WTC11 (cell line): Measurements from ENCODE around the gene CDK6. TPM values are rescaled to one million over a fixed set of nuclear protein-coding genes. Genes with fewer than 3 reads are reported as not detected.

Experiments used
- ATAC-seq: fragments of 200-7000 bp; cut with Tn5 transposase; 2 replicates; pipeline ENCODE4 v1.10.0; 2021; ENCODE audit warnings: mild to moderate bottlenecking, moderate library complexity
- CTCF ChIA-PET: fragments of 300-600 bp; sonication (Branson Sonifier 250); formaldehyde crosslinking; loops from one replicate; lab custom pipeline; 2021; ENCODE audit warnings: antibody characterized with exemption; lab: Charles Lee
- POLR2A ChIA-PET: fragments of 350-600 bp; sonication (Branson Sonifier 250); formaldehyde crosslinking; loops from one replicate; lab custom pipeline; 2021; ENCODE audit warnings: antibody characterized with exemption; lab: Charles Lee
- DNase-seq: peaks from one replicate; pipeline ENCODE4 v3.0.0; 2021; ENCODE audit warnings: low spot score
- H3K27ac Mint-ChIP-seq: 2 replicates; pipeline ENCODE4 v1.8.0; 2021; ENCODE audit warnings: mixed read lengths
- H3K27me3 Mint-ChIP-seq: 2 replicates; pipeline ENCODE4 v1.8.0; 2021; ENCODE audit warnings: low read depth, mild to moderate bottlenecking, moderate library complexity, mixed read lengths
- H3K36me3 Mint-ChIP-seq: 2 replicates; pipeline ENCODE4 v1.8.0; 2021; ENCODE audit warnings: mixed read lengths
- H3K4me1 Mint-ChIP-seq: 2 replicates; pipeline ENCODE4 v1.8.0; 2022; ENCODE audit warnings: mixed read lengths
- H3K4me3 Mint-ChIP-seq: 2 replicates; pipeline ENCODE4 v1.8.0; 2021; ENCODE audit warnings: mild to moderate bottlenecking, moderate library complexity, mixed read lengths
- H3K9me3 Mint-ChIP-seq: 2 replicates; pipeline ENCODE4 v1.8.0; 2021; ENCODE audit warnings: mixed read lengths
- CBFB ChIP-seq: sonication (generic); formaldehyde crosslinking; IDR thresholded peaks from 2 replicates; pipeline ENCODE4 v1.8.1; 2022; ENCODE audit warnings: mild to moderate bottlenecking, low read depth, missing genetic modification reagents
- CDX4 ChIP-seq: fragments of 250-450 bp; sonication (Bioruptor Pico); IDR thresholded peaks from 2 replicates; pipeline ENCODE4 v1.9.0; 2021; ENCODE audit warnings: moderate library complexity, mild to moderate bottlenecking, inconsistent platforms, borderline replicate concordance
- CREB1 ChIP-seq: sonication (generic); formaldehyde crosslinking; IDR thresholded peaks from 2 replicates; pipeline ENCODE4 v1.8.0; 2023; ENCODE audit warnings: mild to moderate bottlenecking, missing genetic modification reagents
- CREM ChIP-seq: sonication (generic); formaldehyde crosslinking; IDR thresholded peaks from 2 replicates; pipeline ENCODE4 v1.8.1; 2022; ENCODE audit warnings: mild to moderate bottlenecking, missing genetic modification reagents, moderate library complexity
- E2F5 ChIP-seq: sonication (generic); formaldehyde crosslinking; IDR thresholded peaks from 2 replicates; pipeline ENCODE4 v1.8.1; 2022; ENCODE audit warnings: mild to moderate bottlenecking, moderate library complexity, missing genetic modification reagents
- ELF4 ChIP-seq: sonication (generic); formaldehyde crosslinking; IDR thresholded peaks from 2 replicates; pipeline ENCODE4 v1.8.1; 2022; ENCODE audit warnings: low read depth, mild to moderate bottlenecking, moderate library complexity, missing genetic modification reagents
- EMX1 ChIP-seq: fragments of 250-450 bp; sonication (Bioruptor Pico); IDR thresholded peaks from 2 replicates; pipeline ENCODE4 v1.8.0; 2021; ENCODE audit warnings: mild to moderate bottlenecking
- ESRRA ChIP-seq: sonication (generic); formaldehyde crosslinking; IDR thresholded peaks from 2 replicates; pipeline ENCODE4 v1.8.1; 2022; ENCODE audit warnings: mild to moderate bottlenecking, missing genetic modification reagents, borderline replicate concordance
- FOXJ3 ChIP-seq: sonication (generic); formaldehyde crosslinking; IDR thresholded peaks from 2 replicates; pipeline ENCODE4 v1.9.0; 2021; ENCODE audit warnings: missing genetic modification reagents, mild to moderate bottlenecking, borderline replicate concordance
- GRHL2 ChIP-seq: fragments of 250-450 bp; sonication (Bioruptor Pico); IDR thresholded peaks from 2 replicates; pipeline ENCODE4 v1.8.0; 2022; ENCODE audit warnings: mild to moderate bottlenecking, moderate library complexity; ENCODE audit not compliant: insufficient replicate concordance, severe bottlenecking
- HMGXB4 ChIP-seq: sonication (generic); formaldehyde crosslinking; IDR thresholded peaks from 2 replicates; pipeline ENCODE4 v1.8.1; 2023; ENCODE audit warnings: mild to moderate bottlenecking, moderate library complexity, missing genetic modification reagents
- JUN ChIP-seq: sonication (generic); formaldehyde crosslinking; IDR thresholded peaks from 2 replicates; pipeline ENCODE4 v1.8.0; 2023; ENCODE audit warnings: mild to moderate bottlenecking, missing genetic modification reagents
- RORB ChIP-seq: fragments of 250-450 bp; sonication (Bioruptor Pico); IDR thresholded peaks from 2 replicates; pipeline ENCODE4 v1.9.0; 2021; ENCODE audit warnings: mild to moderate bottlenecking
- SMAD3 ChIP-seq: sonication (generic); formaldehyde crosslinking; IDR thresholded peaks from 2 replicates; pipeline ENCODE4 v1.8.0; 2022; ENCODE audit warnings: missing genetic modification reagents, mild to moderate bottlenecking, borderline replicate concordance
- TP53 ChIP-seq: sonication (generic); formaldehyde crosslinking; IDR thresholded peaks from 2 replicates; pipeline ENCODE4 v1.8.1; 2023; ENCODE audit warnings: mild to moderate bottlenecking, missing genetic modification reagents
- USF2 ChIP-seq: sonication (generic); formaldehyde crosslinking; IDR thresholded peaks from 2 replicates; pipeline ENCODE4 v1.8.1; 2023; ENCODE audit warnings: mild to moderate bottlenecking, missing genetic modification reagents, moderate library complexity
- ZBTB43 ChIP-seq: sonication (generic); formaldehyde crosslinking; IDR thresholded peaks from 2 replicates; pipeline ENCODE4 v1.8.1; 2023; ENCODE audit warnings: mild to moderate bottlenecking, missing genetic modification reagents
- ZMAT4 ChIP-seq: fragments of 250-450 bp; sonication (Bioruptor Pico); IDR thresholded peaks from 2 replicates; pipeline ENCODE4 v1.9.0; 2021; ENCODE audit warnings: mild to moderate bottlenecking
- ZNF232 ChIP-seq: sonication (generic); formaldehyde crosslinking; IDR thresholded peaks from 2 replicates; pipeline ENCODE4 v1.8.0; 2022; ENCODE audit warnings: mild to moderate bottlenecking, missing genetic modification reagents
- ZNF281 ChIP-seq: sonication (generic); formaldehyde crosslinking; IDR thresholded peaks from 2 replicates; pipeline ENCODE4 v1.8.0; 2023; ENCODE audit warnings: mild to moderate bottlenecking, missing genetic modification reagents
- total RNA-seq: library from RNA; stranded (reverse); gene quantifications from 3 replicates; pipeline ENCODE4 v1.2.3, GENCODE V29; 2021

The CDK6 gene
- total RNA-seq, 1 experiment from 2014 or later, result 47.2 TPM

- no peak for TF ChIP-seq ZNF281
- TF ChIP-seq TP53 (CRISPR knock-in tag), result no peak
- no peak for TF ChIP-seq HMGXB4
- no peak for TF ChIP-seq RORB (CRISPR knock-in tag)
- TF ChIP-seq E2F5, result no peak
Observed at GRCh38 chr7:92731335-92732063, 104.9 kb downstream of the CDK6 start (continued).

- H3K27ac Mint-ChIP-seq, result no peak overlapping the region
- no peak overlapping the region for H3K4me3 Mint-ChIP-seq
- ChIA-PET POLR2A (no interaction called here), CTCF (no interaction called here)
- no peak for ATAC-seq
- no peaks in the 10 kb centered on the region for H3K36me3 Mint-ChIP-seq
- H3K27me3 Mint-ChIP-seq, result no peaks in the 10 kb centered on the region
- DNase-seq, result no peak
- TF ChIP-seq FOXJ3, result no peak
- no peak for TF ChIP-seq ZNF281
- no peak for TF ChIP-seq ZMAT4
- no peak for TF ChIP-seq ZBTB43 (CRISPR knock-in tag)
- TF ChIP-seq JUN (CRISPR knock-in tag), result no peak
- no peak for TF ChIP-seq EMX1 (CRISPR knock-in tag)
- TF ChIP-seq USF2 (CRISPR knock-in tag), result no peak
- no peak for TF ChIP-seq ESRRA (CRISPR knock-in tag)
- no peak for TF ChIP-seq ELF4 (CRISPR knock-in tag)
- no peak for TF ChIP-seq SMAD3 (CRISPR knock-in tag)
- TF ChIP-seq CBFB (CRISPR knock-in tag), result no peak
- no peak for TF ChIP-seq CREB1 (CRISPR knock-in tag)
- no peak for TF ChIP-seq HMGXB4
- TF ChIP-seq ZNF232 (CRISPR knock-in tag), result no peak
- no peak for TF ChIP-seq GRHL2 (CRISPR knock-in tag)
- no peak for TF ChIP-seq CREM
- TF ChIP-seq CDX4, result no peak
- H3K9me3 Mint-ChIP-seq, result no peaks in the 10 kb centered on the region
- no peaks in the 10 kb centered on the region for H3K4me1 Mint-ChIP-seq
Observed at GRCh38 chr7:92730808-92731207, 105.6 kb downstream of the CDK6 start.
